Fibroblast of the aortic adventitia (primary cell): Measurements from ENCODE around the gene DPP6. TPM values are rescaled to one million over a fixed set of nuclear protein-coding genes. Genes with fewer than 3 reads are reported as not detected.

Experiments
- DNase-seq: peaks from one replicate; pipeline ENCODE4 v3.0.0-alpha.2; 2010; ENCODE audit warnings: low read depth
- H3K4me3 ChIP-seq: 2 replicates; pipeline ENCODE4 v1.5.1; 2011; ENCODE audit warnings: low read depth, mild to moderate bottlenecking, control low read depth, low read length, moderate library complexity
- total RNA-seq: library from RNA; depleted of rRNA; stranded (reverse); fragments of >200 nt; gene quantifications from 2 replicates; pipeline ENCODE4 v1.2.3, GENCODE V29; 2012; ENCODE audit warnings: low replicate concordance
- TF ChIP-seq, protein P1 (sequence below): IDR thresholded peaks from 2 replicates; pipeline ENCODE4 v1.5.1; 2011; ENCODE audit warnings: mild to moderate bottlenecking, low read length, control low read depth, inconsistent platforms; ENCODE audit not compliant: insufficient read depth

The DPP6 gene
- total RNA-seq, 1 donor = not detected

DNA sequence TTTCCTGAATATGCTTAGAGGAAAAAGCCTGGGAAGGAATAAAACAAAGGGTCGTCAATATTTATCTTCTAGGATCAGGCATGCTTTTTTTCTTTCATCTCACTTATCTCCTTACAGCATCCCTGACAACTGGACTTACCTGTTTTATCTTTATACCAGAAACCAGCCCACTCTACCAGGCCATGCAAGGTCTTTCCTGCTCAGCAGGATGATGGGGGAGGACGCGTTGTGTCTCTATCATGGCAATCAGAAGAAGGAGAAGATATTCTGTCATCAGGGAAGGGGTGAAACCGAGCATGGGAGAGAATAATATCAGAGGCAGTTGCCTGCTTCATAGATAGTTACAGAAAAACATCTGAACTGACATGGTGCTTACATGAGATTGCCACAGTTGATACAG is 445.6 kb downstream of the DPP6 start:
- no peak for DNase-seq
- TF ChIP-seq, protein P1, sequence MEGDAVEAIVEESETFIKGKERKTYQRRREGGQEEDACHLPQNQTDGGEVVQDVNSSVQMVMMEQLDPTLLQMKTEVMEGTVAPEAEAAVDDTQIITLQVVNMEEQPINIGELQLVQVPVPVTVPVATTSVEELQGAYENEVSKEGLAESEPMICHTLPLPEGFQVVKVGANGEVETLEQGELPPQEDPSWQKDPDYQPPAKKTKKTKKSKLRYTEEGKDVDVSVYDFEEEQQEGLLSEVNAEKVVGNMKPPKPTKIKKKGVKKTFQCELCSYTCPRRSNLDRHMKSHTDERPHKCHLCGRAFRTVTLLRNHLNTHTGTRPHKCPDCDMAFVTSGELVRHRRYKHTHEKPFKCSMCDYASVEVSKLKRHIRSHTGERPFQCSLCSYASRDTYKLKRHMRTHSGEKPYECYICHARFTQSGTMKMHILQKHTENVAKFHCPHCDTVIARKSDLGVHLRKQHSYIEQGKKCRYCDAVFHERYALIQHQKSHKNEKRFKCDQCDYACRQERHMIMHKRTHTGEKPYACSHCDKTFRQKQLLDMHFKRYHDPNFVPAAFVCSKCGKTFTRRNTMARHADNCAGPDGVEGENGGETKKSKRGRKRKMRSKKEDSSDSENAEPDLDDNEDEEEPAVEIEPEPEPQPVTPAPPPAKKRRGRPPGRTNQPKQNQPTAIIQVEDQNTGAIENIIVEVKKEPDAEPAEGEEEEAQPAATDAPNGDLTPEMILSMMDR = no peak
- no peak overlapping the region for H3K4me3 ChIP-seq

DNA sequence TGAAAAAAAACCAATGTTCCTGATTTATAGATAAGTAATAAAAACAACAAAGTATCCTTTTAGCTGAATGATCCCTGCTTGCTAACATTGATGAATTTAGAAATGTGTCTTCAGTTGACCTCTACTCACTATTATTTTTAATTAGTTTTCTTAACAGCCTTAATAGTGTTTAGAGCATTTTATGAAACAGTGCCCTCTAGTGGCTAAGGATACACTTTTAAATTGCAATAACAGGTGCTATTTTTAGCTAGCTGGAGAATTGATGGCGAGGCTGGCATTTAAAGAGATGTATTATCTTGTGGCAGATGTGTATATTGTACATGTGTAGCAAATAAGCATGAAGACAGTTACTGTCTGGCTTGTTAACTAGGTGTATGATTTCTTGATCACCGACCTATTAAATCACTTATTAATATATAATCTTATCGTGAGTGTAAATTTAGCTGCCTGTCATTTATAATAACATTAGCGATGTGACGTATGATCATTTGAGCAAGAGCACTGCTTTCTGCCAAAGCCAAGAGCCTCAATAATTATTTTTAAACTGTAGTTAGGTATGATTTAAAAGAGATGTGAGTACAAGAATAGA is 451.9 kb downstream of the DPP6 start:
- DNase-seq = peak; percentile 26
- no peak overlapping the region for H3K4me3 ChIP-seq
- TF ChIP-seq, protein P1 = no peak

DNA sequence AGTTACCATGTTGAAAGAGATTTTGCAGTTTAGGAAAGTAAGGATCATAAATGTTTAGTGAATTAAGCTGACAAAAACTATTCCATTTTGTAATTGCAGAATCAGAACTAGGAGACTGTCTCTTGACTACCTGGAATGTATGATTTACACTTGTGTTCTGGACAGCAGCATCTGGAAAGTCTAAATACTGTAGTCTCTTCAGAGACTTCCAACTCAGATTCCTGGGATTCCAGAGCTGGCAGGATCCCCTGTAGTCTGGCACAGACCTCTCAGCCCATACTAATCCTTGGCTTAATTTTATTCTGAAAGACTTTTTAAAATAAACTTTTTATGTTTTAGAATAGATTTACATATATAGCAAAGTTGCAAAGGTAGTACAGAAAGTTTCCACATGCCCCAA is 452.7 kb downstream of the DPP6 start:
- DNase-seq = no peak
- TF ChIP-seq, protein P1 = no peak
- H3K4me3 ChIP-seq = no peak overlapping the region

DNA sequence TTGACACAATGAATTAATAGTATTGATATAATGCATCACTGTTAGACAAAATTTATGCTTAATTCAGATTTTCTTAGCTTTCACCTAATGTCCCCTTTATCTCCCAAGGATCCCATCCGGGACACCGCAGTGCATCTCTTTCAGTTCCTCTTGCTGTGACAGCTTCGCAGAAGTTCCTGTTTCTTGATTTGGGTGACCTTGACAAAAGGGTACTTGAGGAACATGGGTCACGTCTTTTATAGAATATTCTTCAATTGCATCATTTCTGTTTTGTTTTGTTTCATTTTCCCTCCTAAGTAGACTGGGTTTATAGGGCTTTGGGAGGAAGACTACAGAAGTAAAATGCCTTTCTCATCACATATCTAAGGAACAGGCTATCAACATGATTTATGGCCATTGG is 453.2 kb downstream of the DPP6 start:
- DNase-seq = no peak
- H3K4me3 ChIP-seq = no peak overlapping the region
- TF ChIP-seq, protein P1 = no peak

DNA sequence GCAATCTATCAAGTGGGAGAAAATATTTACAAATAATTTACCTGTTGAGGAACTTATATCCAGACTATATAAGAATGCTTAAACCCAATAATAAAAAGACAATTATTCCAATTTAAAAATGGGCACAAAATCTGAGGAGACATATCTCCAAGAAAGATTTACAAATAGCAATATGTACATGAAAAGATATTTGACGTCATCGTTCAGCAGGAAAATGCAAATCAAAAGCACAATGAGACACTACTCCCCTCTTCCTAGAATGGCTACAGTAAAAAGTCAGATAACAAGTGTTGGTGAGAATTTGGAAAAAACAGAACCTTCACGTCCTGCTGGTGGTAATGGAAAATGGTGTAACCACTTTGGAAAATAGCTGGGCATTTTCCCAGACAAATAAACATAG is 457.0 kb downstream of the DPP6 start:
- no peak overlapping the region for H3K4me3 ChIP-seq
- no peak for DNase-seq
- TF ChIP-seq, protein P1 = no peak

DNA sequence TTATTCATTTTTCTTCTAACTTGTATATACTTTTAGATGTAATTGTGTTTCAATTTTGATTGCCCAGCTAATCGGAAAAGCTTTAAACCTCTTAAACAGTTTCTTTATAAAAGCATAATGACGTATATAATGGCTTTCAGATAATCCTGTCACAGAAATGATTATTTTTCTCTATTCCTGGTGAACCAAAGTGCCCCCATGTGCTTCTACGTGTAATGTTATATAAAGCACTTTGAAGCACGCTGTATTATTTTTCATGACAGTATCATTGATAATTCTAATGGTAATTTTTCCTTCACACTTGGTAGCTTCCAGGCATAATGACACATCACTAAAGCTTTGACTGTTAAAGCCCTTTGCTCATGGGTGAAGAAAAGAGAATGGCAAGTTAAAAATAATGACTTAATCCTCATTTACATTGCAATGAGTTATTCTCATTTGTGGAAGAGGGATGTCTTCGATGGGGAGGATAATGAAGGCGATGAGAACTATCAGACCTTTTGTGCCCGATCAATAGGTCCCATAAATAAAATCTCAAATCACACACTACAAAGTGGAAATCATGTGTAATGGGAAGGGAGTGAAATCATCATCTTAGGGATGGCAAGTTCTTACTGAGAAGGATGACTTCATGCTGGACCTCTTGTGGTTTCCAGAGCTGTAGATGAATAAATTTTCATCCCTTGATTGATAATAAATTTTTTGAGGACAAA is 460.1 kb downstream of the DPP6 start:
- no peak overlapping the region for H3K4me3 ChIP-seq
- TF ChIP-seq, protein P1 = no peak
- no peak for DNase-seq

DNA sequence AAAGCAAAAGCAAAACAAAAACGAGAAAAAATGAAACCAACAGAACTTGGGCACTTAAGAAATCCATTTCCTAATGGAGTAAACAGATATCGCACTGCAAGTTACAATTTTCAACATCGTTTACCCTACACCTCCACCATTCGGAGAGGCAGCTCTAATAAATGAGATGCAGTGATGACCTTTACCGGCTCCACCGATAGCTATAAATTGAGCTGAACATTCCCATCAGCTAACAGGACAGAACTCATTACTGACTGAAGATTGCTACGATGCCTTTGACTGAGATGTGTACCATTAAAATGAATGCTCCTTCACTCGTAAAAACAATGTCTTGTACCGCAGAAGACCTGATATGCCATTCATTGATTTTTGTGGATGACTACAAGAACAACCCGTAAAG is 465.6 kb downstream of the DPP6 start:
- no peak for DNase-seq
- H3K4me3 ChIP-seq = no peak overlapping the region
- TF ChIP-seq, protein P1 = no peak
